HCT116 (cell line): ENCODE results near the gene MTUS2.

Experiments
- EZH2 ChIP-seq: fragments of 200-600 bp; sonication (generic); IDR thresholded peaks from 2 replicates; pipeline ENCODE4 v1.6.1; 2017; ENCODE audit warnings: antibody characterized with exemption, mixed run types
- EZH2phosphoT487 ChIP-seq: fragments of 200-600 bp; IDR thresholded peaks from 2 replicates; pipeline ENCODE4 v1.6.1; 2018; ENCODE audit warnings: antibody characterized with exemption, borderline replicate concordance
- JUND ChIP-seq: IDR thresholded peaks from 2 replicates; pipeline ENCODE4 v1.6.1; 2012
- POLR2A ChIP-seq: IDR thresholded peaks from 2 replicates; pipeline ENCODE4 v1.7.0; 2011; ENCODE audit warnings: borderline replicate concordance; ENCODE audit not compliant: insufficient read depth, insufficient read length; ENCODE audit errors: extremely low read depth
- POLR2AphosphoS5 ChIP-seq: IDR thresholded peaks from 2 replicates; pipeline ENCODE4 v1.6.1; 2011; ENCODE audit warnings: mild to moderate bottlenecking, low read depth, low read length, moderate library complexity
- RAD21 ChIP-seq: IDR thresholded peaks from 2 replicates; pipeline ENCODE4 v1.6.1; 2012; ENCODE audit warnings: low read depth, mild to moderate bottlenecking
- SP1 ChIP-seq: IDR thresholded peaks from 2 replicates; pipeline ENCODE4 v1.6.1; 2012; ENCODE audit warnings: low read depth
- SRF ChIP-seq: IDR thresholded peaks from 2 replicates; pipeline ENCODE4 v1.6.1; 2012; ENCODE audit warnings: low read depth
- YY1 ChIP-seq: IDR thresholded peaks from 2 replicates; pipeline ENCODE4 v1.6.1; 2011; ENCODE audit warnings: low read length, low read depth, moderate library complexity, mild to moderate bottlenecking; ENCODE audit not compliant: insufficient replicate concordance; ENCODE audit errors: extremely low read depth
- ZFX ChIP-seq: fragments of 450-650 bp; IDR thresholded peaks from 2 replicates; pipeline ENCODE4 v1.6.1; 2017
- TF ChIP-seq, protein P1 (sequence below), 3 experiments: fragments of 200-600 bp in 1 of 3; sonication (generic) in 1 of 3; IDR thresholded peaks in 2 of 3; conservative IDR thresholded peaks in 1 of 3; 2 replicates each; pipeline ENCODE4 v1.5.1; 2012 to 2017; ENCODE audit warnings: low read depth in 2 of 3, low read length in 2 of 3, antibody characterized with exemption in 1 of 3, borderline replicate concordance in 1 of 3, control low read depth in 1 of 3, mild to moderate bottlenecking in 1 of 3, mixed read lengths in 1 of 3, mixed run types in 1 of 3, moderate library complexity in 1 of 3; ENCODE audit not compliant: insufficient read depth in 1 of 3

DNA sequence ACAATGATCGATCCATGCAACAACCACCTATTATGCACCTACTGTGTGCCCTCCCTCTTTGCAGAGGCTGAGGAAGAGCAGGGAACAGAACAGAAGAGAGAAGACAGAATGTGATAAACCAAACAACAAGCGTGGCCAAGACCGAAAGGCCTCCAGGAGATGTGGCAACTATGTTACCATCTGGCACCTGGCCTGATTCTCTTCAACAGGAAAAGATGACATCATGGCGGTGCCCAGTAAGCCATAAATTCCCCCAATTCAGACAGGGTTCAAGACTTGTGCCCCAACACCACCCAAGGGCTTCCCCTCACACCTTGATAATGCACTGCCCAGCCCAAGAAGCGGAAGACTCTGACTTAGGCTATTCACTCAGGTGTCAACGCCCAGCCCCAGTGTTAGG lies 731.1 kb downstream of the MTUS2 start:
- TF ChIP-seq ZFX (no peak), EZH2phosphoT487 (no peak), YY1 (no peak), POLR2A (no peak), EZH2 (no peak), RAD21 (no peak), POLR2AphosphoS5 (no peak), SP1 (no peak), JUND (no peak), SRF (no peak)
- TF ChIP-seq, protein P1, sequence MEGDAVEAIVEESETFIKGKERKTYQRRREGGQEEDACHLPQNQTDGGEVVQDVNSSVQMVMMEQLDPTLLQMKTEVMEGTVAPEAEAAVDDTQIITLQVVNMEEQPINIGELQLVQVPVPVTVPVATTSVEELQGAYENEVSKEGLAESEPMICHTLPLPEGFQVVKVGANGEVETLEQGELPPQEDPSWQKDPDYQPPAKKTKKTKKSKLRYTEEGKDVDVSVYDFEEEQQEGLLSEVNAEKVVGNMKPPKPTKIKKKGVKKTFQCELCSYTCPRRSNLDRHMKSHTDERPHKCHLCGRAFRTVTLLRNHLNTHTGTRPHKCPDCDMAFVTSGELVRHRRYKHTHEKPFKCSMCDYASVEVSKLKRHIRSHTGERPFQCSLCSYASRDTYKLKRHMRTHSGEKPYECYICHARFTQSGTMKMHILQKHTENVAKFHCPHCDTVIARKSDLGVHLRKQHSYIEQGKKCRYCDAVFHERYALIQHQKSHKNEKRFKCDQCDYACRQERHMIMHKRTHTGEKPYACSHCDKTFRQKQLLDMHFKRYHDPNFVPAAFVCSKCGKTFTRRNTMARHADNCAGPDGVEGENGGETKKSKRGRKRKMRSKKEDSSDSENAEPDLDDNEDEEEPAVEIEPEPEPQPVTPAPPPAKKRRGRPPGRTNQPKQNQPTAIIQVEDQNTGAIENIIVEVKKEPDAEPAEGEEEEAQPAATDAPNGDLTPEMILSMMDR (IDR thresholded peaks at IDR 0.05 in 2 of 3, conservative IDR thresholded peaks at IDR 0.05 in 1 of 3; ENCODE audit: borderline replicate concordance in 1 of 3, insufficient read depth in 1 of 3, low read depth in 2 of 3, low read length in 2 of 3): no peak
